GM18870 (cell line): ENCODE data around the gene ARMC7.
"Not testable (repeated sequence)": the region's sequence is repeated elsewhere in the genome, so short reads cannot be mapped to it uniquely, and the experiment has no call there.

Experiments used
- ATAC-seq: cut with Tn5 transposase; IDR thresholded peaks from one replicate; pipeline ENCODE4 v1.9.1; 2021; ENCODE audit warnings: moderate library complexity; ENCODE audit not compliant: unreplicated experiment

The ARMC7 gene

DNA sequence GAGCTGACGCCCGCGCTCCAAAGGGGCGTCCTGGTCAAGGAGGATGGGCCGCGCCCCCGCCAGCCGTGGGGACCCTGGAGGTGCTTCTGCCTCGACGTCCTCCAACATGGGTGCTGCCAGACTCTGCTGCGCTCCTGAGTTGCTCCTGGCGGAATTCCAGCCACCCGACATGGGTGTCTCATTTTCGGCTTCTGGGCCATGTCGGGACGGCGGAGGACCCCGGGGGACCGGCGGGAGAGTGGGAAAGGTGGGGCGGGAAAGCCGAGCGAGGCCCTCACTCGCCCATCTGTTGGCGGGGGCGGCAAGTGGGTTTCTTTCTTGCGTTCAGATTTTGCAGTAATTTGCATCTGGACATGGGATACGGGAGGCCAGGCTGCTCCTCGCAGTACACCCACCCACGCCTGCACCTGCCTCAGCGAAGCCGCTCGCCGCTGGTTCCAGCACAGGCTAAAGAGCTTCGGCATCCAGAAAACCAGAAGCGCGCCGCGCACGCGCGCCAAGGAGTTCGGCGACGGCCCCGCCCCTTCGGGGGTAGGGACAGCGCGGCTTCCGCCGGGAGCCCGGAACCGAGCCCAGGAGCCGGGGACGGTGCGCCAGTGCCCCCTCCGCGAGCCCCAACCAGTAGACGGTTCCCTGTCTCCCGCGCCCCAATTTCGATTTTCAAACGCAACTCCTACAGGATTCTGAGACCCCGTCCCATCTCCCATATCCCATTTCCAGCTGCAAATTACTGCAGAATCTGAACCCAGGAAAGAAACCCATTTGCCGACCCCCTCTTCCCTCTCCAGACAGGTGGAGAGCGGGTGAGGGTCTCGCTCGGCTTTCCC, at the start of gene ARMC7:
Gene ARMC7, plus strand, starts transcription at position 563 of the 827 bp plus-strand sequence. CDS start 320 bp downstream, outside the sequence.
- no peak for ATAC-seq

DNA sequence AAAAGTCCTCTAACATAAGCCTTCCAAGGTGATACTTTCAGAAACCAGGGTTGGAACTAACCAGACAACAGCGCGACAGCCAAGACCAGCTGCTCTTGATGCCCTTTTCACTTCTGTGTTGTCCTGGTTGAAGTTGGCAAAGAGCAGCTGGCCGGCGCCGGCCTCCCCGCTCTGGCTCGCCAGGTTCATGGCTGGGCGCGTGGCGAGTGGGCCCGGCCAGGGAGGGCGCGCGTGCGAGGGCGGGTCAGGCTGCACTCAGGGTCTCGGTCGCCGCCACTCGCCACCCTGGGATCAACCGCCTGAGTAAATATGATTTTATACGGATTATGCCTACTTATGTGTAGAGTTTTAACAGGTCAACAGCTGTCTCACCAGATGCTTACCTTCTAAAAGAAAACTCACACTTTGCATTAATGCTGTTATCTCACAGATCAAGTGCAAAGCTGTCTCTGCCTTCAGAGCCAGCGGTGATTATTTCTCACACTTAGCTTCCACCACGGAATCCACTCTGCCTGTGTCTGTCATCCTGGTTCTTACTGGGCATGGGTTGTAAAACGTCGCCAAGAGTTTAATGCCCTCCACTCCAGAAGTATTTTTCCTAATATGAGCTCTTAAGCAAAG, 49.2 kb upstream of the ARMC7 start:
- ATAC-seq, result no peak

DNA sequence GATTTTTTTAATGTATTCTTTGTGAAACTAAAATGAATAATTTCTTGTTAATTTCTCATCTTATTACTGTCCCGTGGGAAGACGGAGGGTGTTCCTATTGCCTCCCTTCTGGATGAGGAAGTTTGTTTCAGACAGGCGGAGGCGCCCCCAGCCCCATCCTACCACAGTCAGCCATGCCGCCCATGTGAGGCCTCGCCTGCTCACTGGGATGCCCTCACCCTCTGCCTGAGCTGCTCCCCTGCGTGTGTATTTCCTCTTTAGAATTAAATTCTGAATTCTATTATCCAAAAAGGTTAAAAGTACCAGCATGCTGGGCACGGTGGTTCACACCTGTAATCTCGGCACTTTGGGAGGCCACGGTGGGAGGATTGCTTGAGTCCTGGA, 48.7 kb upstream of the ARMC7 start:
- no peak for ATAC-seq

DNA sequence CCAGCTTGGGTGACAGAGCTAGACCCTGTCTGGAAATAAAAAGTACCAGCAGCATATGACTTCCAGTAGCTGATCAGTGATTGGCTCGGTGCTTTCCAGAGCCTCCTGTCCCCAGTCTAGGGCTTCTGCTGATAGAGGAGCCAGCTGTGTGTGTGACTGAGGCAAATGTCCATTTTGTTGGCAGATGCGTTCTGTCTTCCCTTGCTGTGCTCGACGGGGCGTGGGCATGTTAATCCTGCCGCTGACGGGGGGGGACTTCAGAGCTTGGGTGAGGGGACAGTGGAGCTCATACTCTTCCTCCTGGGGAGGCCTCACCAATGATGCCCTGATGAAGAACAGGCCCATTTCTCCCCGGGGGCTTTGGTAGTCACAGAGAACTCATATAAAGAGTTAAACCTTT, 48.2 kb upstream of the ARMC7 start:
- ATAC-seq, result no peak

DNA sequence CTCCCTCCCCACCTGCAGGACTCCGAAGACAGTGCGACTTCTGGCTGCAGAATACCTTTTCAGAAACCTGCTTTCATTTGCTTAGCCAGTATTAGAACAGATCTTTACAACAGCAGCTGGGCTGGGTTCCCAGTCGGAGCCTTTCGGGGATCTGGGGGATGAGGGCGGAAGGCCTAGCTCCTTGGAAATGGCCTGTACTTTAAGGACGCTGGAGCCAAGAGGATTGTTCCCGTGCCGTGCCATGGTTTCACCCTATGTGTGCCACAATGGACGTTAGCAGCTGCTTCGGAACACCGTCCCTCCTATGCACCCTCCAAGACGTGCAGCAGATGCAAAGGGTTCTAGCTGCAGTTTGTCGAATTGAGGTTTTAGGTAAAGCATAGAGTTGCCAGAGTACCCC, 46.6 kb upstream of the ARMC7 start:
- no peak for ATAC-seq

DNA sequence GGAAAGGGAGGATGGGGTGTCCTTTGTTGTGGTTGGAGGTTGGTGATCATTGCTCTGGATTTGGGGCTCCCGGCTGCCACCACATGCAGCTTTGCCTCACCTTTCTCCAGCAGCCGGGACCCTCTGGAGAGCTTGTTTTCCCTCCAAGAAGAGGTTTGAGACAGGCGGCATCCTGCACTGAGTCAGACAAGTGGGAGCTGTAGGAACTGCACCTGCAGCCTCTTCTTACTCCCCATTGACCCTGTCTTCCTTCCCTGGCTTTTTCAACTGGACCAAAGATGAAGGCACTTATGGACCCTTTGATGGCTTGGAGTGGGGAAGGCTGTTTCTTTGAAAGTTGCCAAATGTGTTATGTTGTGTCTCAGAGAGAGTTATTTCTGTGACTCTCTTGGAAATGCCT, 46.1 kb upstream of the ARMC7 start:
- ATAC-seq, result no peak

DNA sequence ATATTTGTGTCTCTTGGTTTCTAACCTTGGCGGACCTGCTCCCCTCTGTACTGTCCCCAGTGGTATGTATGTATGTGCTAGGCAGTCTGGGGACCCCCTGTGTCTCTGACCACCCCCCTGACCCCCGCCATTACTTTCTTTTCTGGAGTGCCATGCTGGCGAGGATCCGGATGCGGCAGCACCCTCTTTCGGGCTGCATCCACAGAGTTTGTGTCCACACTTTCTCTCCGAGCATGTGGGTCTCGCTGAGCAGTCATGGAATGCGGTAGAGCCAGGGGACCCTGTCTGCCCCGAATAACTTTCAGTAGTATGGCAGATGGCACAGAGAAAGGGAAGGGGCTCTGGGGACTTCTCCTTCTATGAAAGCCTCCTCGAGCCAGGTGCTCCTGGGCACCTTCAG, 45.7 kb upstream of the ARMC7 start:
- ATAC-seq, result no peak

DNA sequence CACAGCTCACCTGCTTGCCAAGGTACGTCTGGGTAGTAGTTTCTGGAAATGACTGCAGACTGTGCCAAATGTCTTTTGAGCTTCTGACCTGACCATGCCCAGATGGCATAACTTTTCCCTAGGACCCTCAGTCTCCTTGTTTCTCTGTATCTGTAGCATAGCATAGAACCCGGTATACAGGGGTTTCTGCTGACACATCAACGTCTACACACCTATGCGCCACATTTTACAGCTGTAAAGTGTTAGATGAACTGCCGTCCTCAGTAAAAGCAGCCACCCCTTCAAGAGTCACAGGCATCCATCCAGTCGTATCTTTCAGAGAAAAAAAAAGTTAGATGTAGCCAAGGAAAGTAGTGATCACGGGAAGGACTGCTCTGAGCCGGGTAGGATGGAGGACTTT, 45.3 kb upstream of the ARMC7 start:
- no peak for ATAC-seq

DNA sequence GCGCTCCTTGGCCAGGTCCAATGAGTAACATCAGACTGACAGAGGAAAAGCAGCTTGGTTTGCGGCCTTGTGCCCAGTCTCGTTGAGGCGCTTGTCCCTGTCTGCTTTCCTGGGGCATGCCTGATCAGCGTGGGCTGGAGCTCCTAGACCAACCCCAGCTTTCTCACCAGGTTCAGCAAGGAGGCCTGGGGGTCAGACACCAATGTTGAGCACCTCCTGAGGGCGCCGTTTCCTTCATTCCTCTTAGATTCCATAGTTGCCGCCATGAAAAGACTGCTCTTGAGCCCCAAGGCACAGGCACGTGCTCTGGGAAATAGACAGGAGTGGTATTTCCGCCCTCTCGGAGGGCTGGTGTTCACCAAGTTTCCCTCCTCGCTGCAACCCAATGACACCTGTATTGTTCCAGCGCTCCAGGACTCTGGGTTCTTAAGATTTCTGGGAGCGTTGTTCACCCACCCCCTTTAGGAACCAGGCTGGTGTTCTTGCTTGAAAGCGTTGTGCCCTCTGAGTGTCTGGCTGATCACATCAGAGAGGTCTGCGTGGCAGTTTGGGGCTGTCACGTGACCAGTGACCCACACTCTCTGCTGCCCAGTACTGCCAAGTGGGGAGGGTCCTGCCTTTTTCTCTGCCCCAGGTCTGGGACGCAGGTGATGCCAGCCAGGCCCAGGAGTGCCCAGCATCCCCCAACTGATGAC, 44.8 kb upstream of the ARMC7 start:
- ATAC-seq, result no peak

DNA sequence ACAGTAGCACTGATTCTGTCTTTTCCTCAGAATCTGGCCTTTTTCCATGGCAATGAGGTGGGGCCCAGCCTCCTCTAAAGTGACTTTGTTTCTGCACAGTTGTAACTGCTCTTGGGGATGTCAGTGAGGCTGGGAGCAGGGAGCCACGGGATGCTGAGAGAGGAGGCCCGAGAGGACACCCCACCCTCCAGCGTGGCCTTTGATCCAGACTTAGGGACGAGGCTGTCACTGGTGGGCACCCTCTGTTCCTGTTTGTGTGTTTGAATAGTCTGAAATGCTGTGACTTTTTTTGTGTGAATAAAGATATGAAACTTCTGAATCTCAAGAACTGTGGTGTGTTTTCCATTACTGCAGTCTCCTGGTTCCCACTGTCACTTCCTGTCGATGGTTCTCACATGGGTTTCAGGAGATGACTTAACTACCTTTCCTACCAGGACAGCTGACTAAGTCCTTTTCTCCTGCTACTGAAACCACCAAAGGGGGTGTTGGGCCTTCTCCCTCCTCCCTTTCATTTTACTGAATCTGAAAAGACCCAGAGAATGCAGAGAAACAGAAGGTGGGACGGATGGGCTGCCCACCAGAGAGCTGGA, 44.1 kb upstream of the ARMC7 start:
- ATAC-seq, result no peak

DNA sequence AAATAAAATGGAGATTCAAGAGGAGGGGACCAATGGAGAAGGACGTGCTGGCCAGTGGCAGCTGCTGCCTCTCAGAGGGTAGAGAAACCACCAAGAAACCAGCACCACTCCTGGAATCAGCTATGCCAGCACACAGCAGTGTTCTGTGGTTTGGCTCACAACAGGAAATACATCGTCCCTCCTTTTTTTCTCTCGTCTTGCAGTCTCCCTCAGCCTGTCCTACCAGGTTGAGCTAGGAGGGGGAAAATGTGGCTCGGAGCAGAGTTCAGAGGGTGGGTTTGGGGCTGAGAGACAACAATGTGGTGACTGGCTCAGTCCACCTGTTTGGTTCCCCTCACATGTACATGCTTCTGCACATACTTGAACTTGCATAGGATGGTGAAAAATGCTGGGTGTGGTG, 41.9 kb upstream of the ARMC7 start:
- no peak for ATAC-seq

DNA sequence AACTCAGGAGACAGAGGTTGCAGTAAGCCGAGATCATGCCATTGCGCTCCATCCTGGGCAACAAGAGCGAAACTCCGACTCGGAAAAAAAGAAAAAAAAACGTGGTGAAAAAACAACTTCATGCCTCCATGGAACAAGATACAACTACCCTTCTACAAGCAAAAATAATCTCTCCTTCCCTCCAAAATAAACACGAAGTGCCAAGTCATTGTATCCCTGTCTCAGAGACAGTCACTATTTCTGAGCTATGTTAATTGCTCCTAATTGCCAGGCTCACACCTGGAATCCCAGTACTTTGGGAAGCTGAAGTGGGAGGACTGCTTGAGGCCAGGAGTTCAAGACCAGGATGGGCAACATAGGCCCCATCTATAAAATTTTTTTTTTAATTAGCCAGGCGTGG, 41.0 kb upstream of the ARMC7 start:
- ATAC-seq, result no peak

DNA sequence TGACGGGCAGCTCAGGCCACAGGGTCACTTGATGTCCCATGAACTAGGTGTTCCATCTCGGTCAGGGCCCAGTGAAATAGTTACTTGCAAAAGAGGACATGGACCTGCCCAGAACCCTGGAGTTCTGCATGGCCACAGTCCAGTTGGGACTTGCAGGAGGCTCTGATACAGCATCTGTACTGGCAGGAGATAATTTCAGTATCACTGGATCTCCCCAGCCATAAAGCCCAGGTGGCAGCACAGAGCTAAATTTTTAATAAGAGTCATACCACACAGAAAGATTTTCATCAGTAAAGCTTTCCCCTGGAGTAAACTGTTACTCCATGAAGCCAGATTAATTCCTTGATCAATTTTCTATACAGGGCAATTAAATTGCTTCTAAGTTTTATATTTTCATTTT, 40.0 kb upstream of the ARMC7 start:
- ATAC-seq, result no peak

DNA sequence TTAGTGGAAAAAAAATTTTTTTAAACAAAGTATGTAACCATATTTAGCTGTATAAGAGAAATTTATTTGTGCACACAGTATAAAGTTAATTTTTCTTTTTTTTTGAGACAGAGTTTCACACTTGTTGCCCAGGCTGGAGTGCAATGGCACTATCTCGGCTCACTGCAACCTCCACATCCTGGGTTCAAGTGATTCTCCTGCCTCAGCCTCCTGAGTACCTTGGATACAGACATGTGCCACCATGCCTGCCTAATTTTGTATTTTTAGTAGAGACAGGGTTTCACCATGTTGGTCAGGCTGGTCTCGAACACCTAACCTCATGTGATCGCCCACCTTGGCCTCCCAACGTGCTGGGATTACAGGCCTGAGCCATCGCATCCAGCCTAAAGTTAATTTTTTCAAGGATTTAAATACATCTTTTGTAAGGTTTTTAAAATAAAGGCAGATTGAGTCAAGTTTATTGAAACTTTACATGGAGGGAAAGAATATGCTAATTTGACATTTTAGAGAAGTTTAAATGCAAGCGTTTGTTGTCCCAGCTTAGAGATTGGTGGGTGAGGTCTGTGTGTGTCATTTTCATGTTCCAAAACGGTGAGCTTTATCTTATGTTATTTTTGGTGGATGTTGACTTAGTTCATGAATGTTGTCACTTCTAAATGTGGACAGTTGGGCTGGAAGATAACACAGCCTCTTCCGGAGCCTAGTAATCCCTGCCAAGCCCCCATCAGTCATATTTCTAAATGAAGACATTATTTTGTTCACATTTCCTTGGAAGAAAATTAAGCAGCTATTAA, 38.1 kb upstream of the ARMC7 start:
- not testable (repeated sequence) for ATAC-seq

DNA sequence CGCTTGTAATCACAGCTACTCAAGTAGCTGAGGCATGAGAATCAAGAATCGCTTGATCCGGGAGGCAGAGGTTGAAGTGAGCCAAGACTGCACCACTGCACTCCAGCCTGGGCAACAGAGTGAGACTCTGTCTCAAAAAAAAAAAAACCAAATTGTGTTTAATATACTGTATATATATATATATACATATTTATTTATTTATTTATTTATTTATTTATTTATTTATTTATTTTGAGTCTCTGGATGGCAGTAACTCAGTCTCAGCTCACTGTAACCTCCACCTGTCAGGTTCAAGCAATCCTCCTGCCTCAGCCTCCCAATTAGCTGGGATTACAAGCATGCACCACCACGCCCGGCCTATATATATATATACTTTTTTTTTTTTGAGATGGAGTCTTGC, 36.9 kb upstream of the ARMC7 start:
- ATAC-seq, result not testable (repeated sequence)

DNA sequence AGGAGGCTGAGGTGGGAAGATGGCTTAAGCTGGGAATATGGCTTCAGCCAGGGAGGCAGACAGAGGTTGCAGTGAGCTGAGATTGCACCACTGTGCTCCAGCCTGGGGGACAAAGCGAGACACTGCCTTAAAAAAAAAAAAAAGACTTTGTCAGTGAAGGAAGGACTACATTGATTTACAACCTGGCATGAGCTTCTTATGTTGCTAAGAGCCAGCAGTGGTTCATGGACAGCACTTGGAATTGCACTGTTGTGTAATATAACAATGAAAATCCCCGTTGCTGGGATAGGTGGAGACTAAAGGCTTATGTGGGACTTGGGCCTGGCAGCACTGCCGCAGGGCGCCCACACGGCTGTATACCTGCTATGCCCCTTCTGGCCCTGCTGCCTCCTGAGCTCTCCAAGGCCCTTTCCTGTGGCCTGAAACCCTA, 36.1 kb upstream of the ARMC7 start:
- no peak for ATAC-seq

DNA sequence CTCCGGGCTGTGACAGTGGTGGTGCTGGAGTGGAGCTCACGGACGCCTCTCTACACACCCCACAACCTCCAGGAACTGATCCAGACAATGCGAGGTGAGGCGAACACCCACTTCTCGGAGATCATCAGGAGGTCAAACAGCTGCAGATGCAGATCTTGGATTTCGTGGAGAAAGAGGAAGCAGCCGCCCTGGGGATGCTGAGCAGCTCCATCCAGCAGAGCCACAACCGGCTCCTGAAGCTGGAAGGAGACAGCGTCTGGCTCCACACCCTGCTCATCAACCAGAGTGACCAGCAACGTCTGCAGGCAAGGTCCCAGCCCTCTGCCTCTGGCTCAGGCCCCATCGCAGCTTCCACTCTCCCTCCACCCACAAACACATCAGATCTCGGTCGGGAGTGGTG, 35.2 kb upstream of the ARMC7 start:
- ATAC-seq, result no peak

DNA sequence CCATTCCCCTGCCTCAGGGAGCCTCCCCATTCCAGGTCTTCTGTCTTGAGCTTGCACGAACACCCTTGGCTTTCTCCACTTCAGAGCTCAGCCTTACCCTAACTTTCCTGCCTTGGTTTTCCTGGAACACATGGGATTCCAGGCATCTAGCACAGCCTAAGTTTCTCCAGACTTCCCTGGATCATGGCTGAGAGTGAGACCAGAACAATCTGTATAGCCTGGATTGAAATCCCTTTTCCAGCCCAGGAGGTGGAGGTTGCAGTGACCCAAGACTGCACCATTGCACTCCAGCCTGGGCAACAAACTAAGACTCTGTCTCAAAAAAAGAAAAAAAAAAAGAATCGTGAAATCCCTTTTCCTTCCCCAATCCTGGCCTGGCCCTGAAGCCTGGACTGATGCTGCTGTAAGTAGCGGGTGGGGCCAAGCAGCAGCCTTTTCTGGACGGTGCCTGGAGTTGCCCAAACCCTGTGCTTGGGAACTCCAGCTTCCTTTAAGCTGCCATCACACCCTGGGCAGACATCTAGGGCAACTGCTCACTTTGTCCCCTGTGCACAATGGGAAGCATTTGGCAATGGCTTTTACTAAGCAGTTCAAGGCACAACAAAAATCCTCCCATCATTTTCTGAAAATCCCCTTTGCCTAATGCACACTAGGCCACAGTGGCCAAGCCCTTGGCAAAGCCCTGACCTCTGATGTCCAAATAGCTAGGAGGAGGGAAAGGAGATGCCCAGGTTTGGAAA, 34.0 kb upstream of the ARMC7 start:
- ATAC-seq, result no peak

DNA sequence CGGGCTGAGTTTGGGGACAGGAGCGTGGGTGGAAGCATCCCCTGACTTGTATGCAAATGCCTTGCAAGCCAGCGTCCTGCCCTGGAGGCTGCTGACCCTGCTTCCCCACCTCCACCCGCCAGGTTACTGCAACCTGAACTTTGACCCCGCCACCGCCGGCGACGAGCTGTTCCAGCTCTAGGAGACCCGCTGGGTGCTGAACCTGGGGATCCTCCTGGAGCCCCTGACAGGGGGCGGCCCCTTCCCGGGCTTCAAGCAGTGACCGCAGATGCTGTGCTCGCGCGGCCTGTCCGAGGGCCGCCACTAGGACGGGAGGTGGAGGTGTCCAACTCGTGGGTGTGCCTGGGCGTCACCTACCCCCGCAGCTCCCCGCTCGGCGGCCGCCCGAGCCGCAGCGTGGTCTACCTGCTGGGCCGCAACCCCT, 32.7 kb upstream of the ARMC7 start:
- ATAC-seq, result no peak
